SK-N-SH (cell line): ENCODE data around the gene DGUOK.
"Not testable (repeated sequence)": the region's sequence is repeated elsewhere in the genome, so short reads cannot be mapped to it uniquely, and the experiment has no call there.

ENCODE experiments used
- EP300 ChIP-seq, 2 experiments: IDR thresholded peaks; 2 replicates each; pipeline versions ENCODE4 v1.4.0 to v1.6.1; 2012; ENCODE audit warnings: borderline replicate concordance in 1 of 2, low read depth in 1 of 2, low read length in 1 of 2
- EZH2phosphoT487 ChIP-seq: fragments of 200-600 bp; sonication (generic); IDR thresholded peaks from 2 replicates; pipeline ENCODE4 v1.6.1; 2017; ENCODE audit warnings: low read depth, mixed run types, mild to moderate bottlenecking, antibody characterized with exemption, moderate library complexity, borderline replicate concordance
- MEF2A ChIP-seq: IDR thresholded peaks from 2 replicates; pipeline ENCODE4 v1.4.0; 2012; ENCODE audit warnings: low read depth, borderline replicate concordance
- NRF1 ChIP-seq: IDR thresholded peaks from 2 replicates; pipeline ENCODE4 v1.6.1; 2012; ENCODE audit warnings: low read depth, mild to moderate bottlenecking, low read length
- RAD21 ChIP-seq: IDR thresholded peaks from 2 replicates; pipeline ENCODE4 v1.6.1; 2012; ENCODE audit warnings: mild to moderate bottlenecking, low read length
- RFX5 ChIP-seq: IDR thresholded peaks from 2 replicates; pipeline ENCODE4 v1.6.1; 2012; ENCODE audit warnings: mild to moderate bottlenecking, improper control_type of control experiment, low read length
- TAF1 ChIP-seq: IDR thresholded peaks from 2 replicates; pipeline ENCODE4 v1.6.1; 2012; ENCODE audit warnings: low read depth, mild to moderate bottlenecking, low read length, moderate library complexity, borderline replicate concordance
- TF ChIP-seq, protein P1 (sequence below): fragments of 200-600 bp; sonication (generic); IDR thresholded peaks from 2 replicates; pipeline ENCODE4 v1.6.1; 2017; ENCODE audit warnings: antibody characterized with exemption, mild to moderate bottlenecking, moderate library complexity
- TF ChIP-seq, protein P2 (sequence below): IDR thresholded peaks from 2 replicates; pipeline ENCODE4 v1.4.0; 2012; ENCODE audit warnings: low read depth

DNA sequence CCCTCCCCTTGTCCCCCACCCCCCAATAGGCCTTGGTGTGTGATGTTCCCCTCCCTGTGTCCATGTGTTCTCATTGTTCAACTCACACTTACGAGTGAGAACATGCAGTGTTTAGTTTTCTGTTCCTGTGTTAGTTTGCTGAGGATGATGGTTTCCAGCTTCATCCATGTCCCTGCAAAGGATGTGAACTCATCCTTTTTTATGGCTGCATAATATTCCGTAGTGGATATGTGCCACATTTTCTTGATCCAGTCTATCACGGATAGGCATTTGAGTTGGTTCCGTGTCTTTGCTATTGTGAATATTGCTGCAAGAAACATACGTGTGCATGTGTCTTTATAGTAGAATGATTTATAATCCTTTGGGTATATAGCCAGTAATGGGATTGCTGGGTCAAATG lies 48.7 kb upstream of the DGUOK start:
- TF ChIP-seq EP300 (IDR thresholded peaks at IDR 0.05; ENCODE audit: borderline replicate concordance in 1 of 2, low read depth in 1 of 2, low read length in 1 of 2); EZH2phosphoT487; RFX5; TAF1; NRF1; MEF2A; RAD21: not testable (repeated sequence)
- TF ChIP-seq, protein P1, sequence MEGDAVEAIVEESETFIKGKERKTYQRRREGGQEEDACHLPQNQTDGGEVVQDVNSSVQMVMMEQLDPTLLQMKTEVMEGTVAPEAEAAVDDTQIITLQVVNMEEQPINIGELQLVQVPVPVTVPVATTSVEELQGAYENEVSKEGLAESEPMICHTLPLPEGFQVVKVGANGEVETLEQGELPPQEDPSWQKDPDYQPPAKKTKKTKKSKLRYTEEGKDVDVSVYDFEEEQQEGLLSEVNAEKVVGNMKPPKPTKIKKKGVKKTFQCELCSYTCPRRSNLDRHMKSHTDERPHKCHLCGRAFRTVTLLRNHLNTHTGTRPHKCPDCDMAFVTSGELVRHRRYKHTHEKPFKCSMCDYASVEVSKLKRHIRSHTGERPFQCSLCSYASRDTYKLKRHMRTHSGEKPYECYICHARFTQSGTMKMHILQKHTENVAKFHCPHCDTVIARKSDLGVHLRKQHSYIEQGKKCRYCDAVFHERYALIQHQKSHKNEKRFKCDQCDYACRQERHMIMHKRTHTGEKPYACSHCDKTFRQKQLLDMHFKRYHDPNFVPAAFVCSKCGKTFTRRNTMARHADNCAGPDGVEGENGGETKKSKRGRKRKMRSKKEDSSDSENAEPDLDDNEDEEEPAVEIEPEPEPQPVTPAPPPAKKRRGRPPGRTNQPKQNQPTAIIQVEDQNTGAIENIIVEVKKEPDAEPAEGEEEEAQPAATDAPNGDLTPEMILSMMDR: not testable (repeated sequence)
- TF ChIP-seq, protein P2, sequence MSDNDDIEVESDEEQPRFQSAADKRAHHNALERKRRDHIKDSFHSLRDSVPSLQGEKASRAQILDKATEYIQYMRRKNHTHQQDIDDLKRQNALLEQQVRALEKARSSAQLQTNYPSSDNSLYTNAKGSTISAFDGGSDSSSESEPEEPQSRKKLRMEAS: not testable (repeated sequence)
